Heart left ventricle (tissue), 13 donors: ENCODE results near the gene TMEM229B.

ENCODE experiments used
- POLR2A ChIP-seq, 2 donors: fragments of 450-650 bp; IDR thresholded peaks; one replicate each; pipeline ENCODE4 v1.6.1; 2017; ENCODE audit warnings: antibody characterized with exemption in 2 of 2, mild to moderate bottlenecking in 2 of 2, moderate library complexity in 2 of 2
- TF ChIP-seq, protein P1 (sequence below), 12 donors: fragments of 200-600 bp; sonication (generic) in 4 of 12; IDR thresholded peaks; one replicate each; pipeline versions ENCODE4 v1.5.0 to v1.8.0; 2018 to 2022; ENCODE audit warnings: antibody characterized with exemption in 12 of 12, mild to moderate bottlenecking in 5 of 12
- donor health status: ischemic (EF 13 %, LVEDD 7.1; RV severe dilation, severe dysfunction).
- donor health status: DM: no; HTN: yes; CAD: no.
- donor health status: DM: no; HTN: no; CAD: no.
- donor health status: ischemic (EF 25% LVEDD 6.9; RV normal size, moderate dysfunction).
- donor health status: ischemic (EF 25% LVEDD 5.7; RV mildly dilated, moderate dysfunction).
- donor health status: ischemic (EF 35%, LVEDD 5.7; RV mildly dilated, moderate dysfunction).
- donor health status: nonischemic (EF 11% LVEDD 7.7; RV severe dilation, severe dysfunction).
- donor health status: DM: yes; HTN: yes; CAD: no.
- donor health status: PGD.
- donor health status: ischemic (EF 29% LVEDD 5.4; RV normal size, mild dysfunction).
- donor health status: nonischemic (EF 23%, LVEDD 6.1; RV moderate dilation, normal function).

DNA sequence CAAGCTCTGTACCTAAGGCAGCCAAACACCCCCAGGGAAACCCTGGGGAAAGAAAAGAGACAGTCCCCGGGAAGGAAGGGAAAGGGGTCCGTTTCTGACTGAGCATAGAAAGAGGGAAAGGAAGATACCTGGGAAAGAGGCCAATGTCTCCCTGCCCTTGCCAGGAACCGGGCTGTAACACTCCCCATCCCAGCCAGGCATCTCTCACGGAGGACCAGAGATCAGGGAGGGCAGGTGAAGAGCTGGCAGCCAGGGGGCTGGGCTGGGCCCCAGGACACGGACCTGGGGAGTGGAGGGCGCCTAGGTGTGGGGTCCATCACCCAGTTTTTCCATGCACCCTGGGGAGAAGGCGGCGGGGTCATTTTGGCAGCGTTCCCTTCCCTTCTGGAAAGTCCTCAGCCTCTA is 25.7 kb upstream of the TMEM229B start:
- TF ChIP-seq, protein P1, sequence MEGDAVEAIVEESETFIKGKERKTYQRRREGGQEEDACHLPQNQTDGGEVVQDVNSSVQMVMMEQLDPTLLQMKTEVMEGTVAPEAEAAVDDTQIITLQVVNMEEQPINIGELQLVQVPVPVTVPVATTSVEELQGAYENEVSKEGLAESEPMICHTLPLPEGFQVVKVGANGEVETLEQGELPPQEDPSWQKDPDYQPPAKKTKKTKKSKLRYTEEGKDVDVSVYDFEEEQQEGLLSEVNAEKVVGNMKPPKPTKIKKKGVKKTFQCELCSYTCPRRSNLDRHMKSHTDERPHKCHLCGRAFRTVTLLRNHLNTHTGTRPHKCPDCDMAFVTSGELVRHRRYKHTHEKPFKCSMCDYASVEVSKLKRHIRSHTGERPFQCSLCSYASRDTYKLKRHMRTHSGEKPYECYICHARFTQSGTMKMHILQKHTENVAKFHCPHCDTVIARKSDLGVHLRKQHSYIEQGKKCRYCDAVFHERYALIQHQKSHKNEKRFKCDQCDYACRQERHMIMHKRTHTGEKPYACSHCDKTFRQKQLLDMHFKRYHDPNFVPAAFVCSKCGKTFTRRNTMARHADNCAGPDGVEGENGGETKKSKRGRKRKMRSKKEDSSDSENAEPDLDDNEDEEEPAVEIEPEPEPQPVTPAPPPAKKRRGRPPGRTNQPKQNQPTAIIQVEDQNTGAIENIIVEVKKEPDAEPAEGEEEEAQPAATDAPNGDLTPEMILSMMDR (IDR thresholded peaks at IDR 0.05), result no peak
- TF ChIP-seq POLR2A (IDR thresholded peaks at IDR 0.05), result no peak
